Measurements from ENCODE around the gene SNHG17. TPM values are rescaled to one million over a fixed set of nuclear protein-coding genes. Genes with fewer than 3 reads are reported as not detected.

Gene SNHG17
- total RNA-seq: 10 to 100 TPM; 16.4 to 60.9 (median 34.3) TPM

DNA sequence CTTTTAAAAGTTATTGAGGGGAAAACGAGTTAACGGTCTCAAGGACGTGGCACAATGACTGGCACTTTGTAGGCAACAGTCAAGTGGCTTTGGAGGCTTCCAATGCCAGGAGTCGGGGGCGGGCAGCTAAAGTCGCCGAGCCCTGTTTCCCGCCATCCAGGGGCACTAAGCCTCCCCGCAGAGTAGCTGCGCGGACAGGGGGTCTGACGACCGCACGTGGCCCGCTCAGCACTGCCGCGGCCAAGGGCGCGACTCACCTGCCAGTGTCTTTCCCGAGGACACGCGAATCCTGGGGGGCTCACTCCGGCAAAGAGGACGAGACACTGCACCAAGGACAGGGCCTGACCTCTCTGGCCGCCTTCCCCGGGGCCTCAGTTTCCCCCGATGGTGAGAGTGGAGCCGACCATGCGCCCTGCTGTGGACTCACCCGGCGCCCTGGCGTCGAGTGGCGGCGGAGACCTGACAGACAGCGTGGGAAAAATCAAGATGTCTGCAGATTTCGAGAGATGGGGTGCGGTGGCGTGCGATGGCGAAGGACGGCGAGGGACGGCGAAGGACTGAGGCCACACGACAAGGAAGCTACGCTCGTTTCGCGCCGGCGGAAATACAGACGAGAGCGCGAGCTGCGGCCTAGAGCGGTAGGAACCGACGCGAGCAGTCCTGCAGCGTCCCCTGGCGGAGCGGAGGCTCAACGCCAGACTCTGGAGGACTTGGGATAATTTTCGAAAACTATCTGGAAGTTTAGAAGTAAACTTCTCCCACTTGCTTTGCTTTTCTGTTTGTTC, at the start of gene SNHG17:
TSS of gene SNHG17 (minus strand) at position 559 of the 785 bp plus-strand sequence.
- DNase-seq (ENCODE audit: low spot score in 2 of 2): peak; percentile 79 to 87
- peaks cover 0 to 18% (median 4%) of the 10 kb centered on the region in 4 donors for H3K4me1 ChIP-seq
- WGBS, 2 donors: 1% methylated on average over 53 to 64 of the region's 65 CpGs
- peaks cover 0 to 43% (median 0%) of the 10 kb centered on the region in 3 donors for H3K36me3 ChIP-seq
- peak within 1 kb of the TSS; percentile 54 to 71 (median 64) for H3K4me3 ChIP-seq
- TF ChIP-seq, protein P1, sequence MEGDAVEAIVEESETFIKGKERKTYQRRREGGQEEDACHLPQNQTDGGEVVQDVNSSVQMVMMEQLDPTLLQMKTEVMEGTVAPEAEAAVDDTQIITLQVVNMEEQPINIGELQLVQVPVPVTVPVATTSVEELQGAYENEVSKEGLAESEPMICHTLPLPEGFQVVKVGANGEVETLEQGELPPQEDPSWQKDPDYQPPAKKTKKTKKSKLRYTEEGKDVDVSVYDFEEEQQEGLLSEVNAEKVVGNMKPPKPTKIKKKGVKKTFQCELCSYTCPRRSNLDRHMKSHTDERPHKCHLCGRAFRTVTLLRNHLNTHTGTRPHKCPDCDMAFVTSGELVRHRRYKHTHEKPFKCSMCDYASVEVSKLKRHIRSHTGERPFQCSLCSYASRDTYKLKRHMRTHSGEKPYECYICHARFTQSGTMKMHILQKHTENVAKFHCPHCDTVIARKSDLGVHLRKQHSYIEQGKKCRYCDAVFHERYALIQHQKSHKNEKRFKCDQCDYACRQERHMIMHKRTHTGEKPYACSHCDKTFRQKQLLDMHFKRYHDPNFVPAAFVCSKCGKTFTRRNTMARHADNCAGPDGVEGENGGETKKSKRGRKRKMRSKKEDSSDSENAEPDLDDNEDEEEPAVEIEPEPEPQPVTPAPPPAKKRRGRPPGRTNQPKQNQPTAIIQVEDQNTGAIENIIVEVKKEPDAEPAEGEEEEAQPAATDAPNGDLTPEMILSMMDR (IDR thresholded peaks at IDR 0.05): peak; percentile 99 to 100 (median 100)
- TF ChIP-seq POLR2A (IDR thresholded peaks at IDR 0.05) (peak; percentile 61 to 63), EP300 (IDR thresholded peaks at IDR 0.05) (peak; percentile 41 to 95)
- H3K9me3 ChIP-seq: peaks cover 0 to 11% (median 0%) of the 10 kb centered on the region in 4 donors
- peak within 1 kb of the TSS; percentile 57 to 83 (median 76) for H3K27ac ChIP-seq
- H3K27me3 ChIP-seq: no peaks in the 10 kb centered on the region

DNA sequence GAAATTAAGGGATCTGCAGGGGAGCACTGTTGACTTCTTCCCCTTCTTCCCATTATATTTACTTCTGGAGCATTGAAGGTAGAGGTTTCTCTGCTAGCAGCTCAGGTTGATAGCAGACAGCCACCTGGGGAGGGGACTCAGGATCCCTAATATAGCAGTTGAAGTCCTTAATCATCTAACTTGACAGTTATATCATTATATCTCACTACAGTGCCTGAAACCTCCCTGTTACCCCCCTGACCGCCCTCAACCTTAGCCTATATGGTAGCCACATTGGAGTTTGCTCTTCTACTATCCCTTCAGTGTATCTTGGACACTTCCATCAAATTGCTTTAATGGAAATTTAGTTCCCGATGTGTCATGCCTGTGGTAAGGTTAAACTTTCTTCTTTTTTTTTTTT, 44.5 kb upstream of the SNHG17 start:
- H3K4me1 ChIP-seq: peaks cover 0 to 19% (median 2%) of the 10 kb centered on the region in 4 donors
- WGBS, 2 donors: 90 to 96% methylated on average over 2 of the region's 2 CpGs
- H3K9me3 ChIP-seq: no peaks in the 10 kb centered on the region
- H3K36me3 ChIP-seq: no peaks in the 10 kb centered on the region
- TF ChIP-seq POLR2A (IDR thresholded peaks at IDR 0.05): no peak
- TF ChIP-seq, protein P1 (IDR thresholded peaks at IDR 0.05): no peak
- no peak for DNase-seq (ENCODE audit: low spot score in 2 of 2)
- H3K27ac ChIP-seq: no peak overlapping the region
- H3K27me3 ChIP-seq: no peaks in the 10 kb centered on the region
- H3K4me3 ChIP-seq: no peak overlapping the region

GRCh38 chr20:38477747-38478146, 42.6 kb upstream of the SNHG17 start:
- 94 to 96% methylated on average over 8 of the region's 8 CpGs for WGBS, 2 donors
- DNase-seq (ENCODE audit: low spot score in 2 of 2): no peak
- Histone ChIP-seq H3K4me1 (peaks cover 0 to 34% (median 15%) of the 10 kb centered on the region in 4 donors), H3K27ac (no peak overlapping the region), H3K27me3 (no peaks in the 10 kb centered on the region), H3K4me3 (no peak overlapping the region), H3K36me3 (no peaks in the 10 kb centered on the region), H3K9me3 (no peaks in the 10 kb centered on the region)
- TF ChIP-seq POLR2A (IDR thresholded peaks at IDR 0.05) (no peak), EP300 (IDR thresholded peaks at IDR 0.05) (no peak)
- TF ChIP-seq, protein P1 (IDR thresholded peaks at IDR 0.05): no peak

- H3K36me3 ChIP-seq: no peaks in the 10 kb centered on the region
- 10 to 14% methylated on average over 8 to 10 of the region's 10 CpGs for WGBS, 2 donors
- no peaks in the 10 kb centered on the region for H3K27me3 ChIP-seq
- TF ChIP-seq EP300 (IDR thresholded peaks at IDR 0.05) (no peak), POLR2A (IDR thresholded peaks at IDR 0.05) (no peak)
- TF ChIP-seq, protein P1 (IDR thresholded peaks at IDR 0.05): no peak
- peak overlapping the region; percentile 64 to 86 (median 82) for H3K27ac ChIP-seq
- DNase-seq (ENCODE audit: low spot score in 2 of 2): no peak
- H3K4me3 ChIP-seq: peak overlapping the region; percentile 61 to 91 (median 79)
- no peaks in the 10 kb centered on the region for H3K9me3 ChIP-seq
- H3K4me1 ChIP-seq: peaks cover 0 to 44% (median 15%) of the 10 kb centered on the region in 4 donors
Observed at GRCh38 chr20:38473367-38473795, 38.3 kb upstream of the SNHG17 start.
